Ovary (tissue), 9 donors: ENCODE data around the gene PTPRN2. TPM values are rescaled to one million over a fixed set of nuclear protein-coding genes. Genes with fewer than 3 reads are reported as not detected.
A peak's percentile ranks its signal among the peaks of the same experiment; 100 is the strongest.

ENCODE experiments used
- DNase-seq, 5 donors: peaks; one replicate each; pipeline ENCODE4 v3.0.0-alpha.2; 2019 to 2020
- H3K27ac ChIP-seq, 2 donors: fragments of 200-600 bp; one replicate each; pipeline versions ENCODE4 v1.5.1 to v1.8.0; 2019 to 2022
- H3K27me3 ChIP-seq: fragments of 200-600 bp; one replicate; pipeline ENCODE4 v1.8.0; 2022
- H3K36me3 ChIP-seq: fragments of 200-600 bp; sonication (generic); one replicate; pipeline ENCODE4 v1.5.1; 2019
- H3K4me1 ChIP-seq: one replicate; pipeline ENCODE4 v1.8.1; 2013; ENCODE audit warnings: mild to moderate bottlenecking, moderate library complexity; ENCODE audit not compliant: insufficient read depth
- H3K4me3 ChIP-seq: fragments of 200-600 bp; sonication (generic); one replicate; pipeline ENCODE4 v1.5.1; 2017
- H3K9me3 ChIP-seq, 2 donors: fragments of 200-600 bp in 1 of 2; sonication (generic) in 1 of 2; one replicate each; pipeline versions ENCODE4 v1.5.1 to v1.8.1; 2013 to 2019; ENCODE audit warnings: mild to moderate bottlenecking in 1 of 2, moderate library complexity in 1 of 2
- CTCF ChIP-seq, 3 donors: fragments of 450-650 bp in 2 of 3; fragments of 200-600 bp in 1 of 3; IDR thresholded peaks; one replicate each; pipeline versions ENCODE4 v1.5.1 to v1.8.0; 2016 to 2022; ENCODE audit warnings: antibody characterized with exemption in 3 of 3, mild to moderate bottlenecking in 1 of 3
- EP300 ChIP-seq: sonication (generic); formaldehyde crosslinking; IDR thresholded peaks from one replicate; pipeline ENCODE4 v1.6.1; 2017; ENCODE audit warnings: antibody characterized with exemption
- POLR2A ChIP-seq: fragments of 450-650 bp; IDR thresholded peaks from one replicate; pipeline ENCODE4 v1.6.1; 2017; ENCODE audit warnings: antibody characterized with exemption, mild to moderate bottlenecking, moderate library complexity
- WGBS, 3 donors: extraction: QIAGEN DNeasy Blood & Tissue Kit in 1 of 3; methylation state at CpG; one replicate each; pipeline versions ENCODE4 v1.1.5 to v1.1.7; 2013 to 2017; 5-methylcytosine and 5-hydroxymethylcytosine counted together
- intact Hi-C, 4 donors: fragments of 100-400 bp; cut with DNase I; formaldehyde crosslinking; loops; one replicate each; pipeline versions ENCODE4 v1.11.0 to v1.15.1; 2022 to 2023
- polyA plus RNA-seq, 2 donors: library from polyadenylated mRNA; stranded (reverse); fragments of 200-250 nt in 1 of 2; fragments of 350-450 nt in 1 of 2; fragmentation: Illumina TruSeq in 1 of 2; extraction: RNeasy Lipid Tissue Mini Kit (QIAGEN cat#74804) in 1 of 2; gene quantifications; one replicate each; pipeline ENCODE4 v1.2.3, GENCODE V29; 2013 to 2014
- total RNA-seq, 7 donors: library from RNA; depleted of rRNA in 2 of 7; stranded (reverse); fragments of >200 nt in 2 of 7; fragmentation: NEBNext Ultra II Directional in 3 of 7; extraction: Animal tissue kit (Norgen Biotek cat#: 25700) in 3 of 7; gene quantifications; one replicate each; pipeline versions ENCODE4 v1.1.0 to v1.2.4, GENCODE V29; 2016 to 2023
- donor health status: DM: no; HTN: no; CAD: no; lungs with moderate emphysema.
- donor health status: DM: no; HTN: no; CAD: no.
- donor health status: Bipolar disorder and iron deficiency.
- donor health status: DM: yes; HTN: yes; CAD: no.
- donor health status: DM: no; HTN: no; CAD: no.
- donor health status: DM: yes; HTN: yes; CAD: no.

The PTPRN2 gene
- total and polyA plus RNA-seq, 9 donors, result 3.5 to 11.1 (median 5.9) TPM

GRCh38 chr7:157688533-157689268, 898.9 kb downstream of the PTPRN2 start:
- Histone ChIP-seq H3K36me3 (no peaks in the 10 kb centered on the region), H3K27me3 (peaks cover 2% of the 10 kb centered on the region), H3K27ac (no peak overlapping the region), H3K4me3 (no peak overlapping the region), H3K4me1 (peaks cover 2% of the 10 kb centered on the region), H3K9me3 (no peaks in the 10 kb centered on the region)
- TF ChIP-seq CTCF (IDR thresholded peaks at IDR 0.05), result no peak
- no peak for TF ChIP-seq POLR2A
- intact Hi-C loops, result no loop called here
- DNase-seq, result peak in 3 of 5 donors; percentile 8 to 23 (median 10)
- 33 to 44% (median 39%) methylated on average over 63 to 64 of the region's 64 CpGs for WGBS, 3 donors

- Histone ChIP-seq H3K27me3 (peaks cover 2% of the 10 kb centered on the region), H3K36me3 (no peaks in the 10 kb centered on the region), H3K4me1 (peaks cover 2% of the 10 kb centered on the region), H3K9me3 (no peaks in the 10 kb centered on the region), H3K4me3 (no peak overlapping the region), H3K27ac (no peak overlapping the region)
- TF ChIP-seq CTCF (IDR thresholded peaks at IDR 0.05) (no peak), EP300 (no peak), POLR2A (no peak)
- DNase-seq, result no peak
- intact Hi-C loops, result no loop called here
- WGBS, 3 donors, result 45 to 74% (median 66%) methylated on average over 9 of the region's 9 CpGs
Measured at GRCh38 chr7:157687845-157688532, 899.6 kb downstream of the PTPRN2 start.

- WGBS, 3 donors, result 50 to 87% (median 75%) methylated on average over 5 of the region's 5 CpGs
- DNase-seq, result no peak
- Histone ChIP-seq H3K4me3 (no peak overlapping the region), H3K27me3 (peaks cover 2% of the 10 kb centered on the region), H3K9me3 (no peaks in the 10 kb centered on the region), H3K36me3 (no peaks in the 10 kb centered on the region), H3K4me1 (peaks cover 2% of the 10 kb centered on the region), H3K27ac (no peak overlapping the region)
- TF ChIP-seq EP300, result no peak
- TF ChIP-seq CTCF (IDR thresholded peaks at IDR 0.05), result no peak
- no peak for TF ChIP-seq POLR2A
- intact Hi-C loops, result no loop called here
Measured at GRCh38 chr7:157687158-157687557, 900.5 kb downstream of the PTPRN2 start.

GRCh38 chr7:157686285-157686894, 901.2 kb downstream of the PTPRN2 start:
- intact Hi-C loops, result no loop called here
- DNase-seq, result peak in 1 of 5 donors; percentile 6

More at GRCh38 chr7:157686285-157686894, 901.2 kb downstream of the PTPRN2 start:
- H3K4me1 ChIP-seq, result peaks cover 2% of the 10 kb centered on the region
- 27 to 62% (median 53%) methylated on average over 13 of the region's 13 CpGs for WGBS, 3 donors
- TF ChIP-seq EP300, result no peak
- no peak for TF ChIP-seq POLR2A
- TF ChIP-seq CTCF (IDR thresholded peaks at IDR 0.05), result no peak
- H3K4me3 ChIP-seq, result no peak overlapping the region
- no peak overlapping the region for H3K27ac ChIP-seq
- no peaks in the 10 kb centered on the region for H3K36me3 ChIP-seq
- no peaks in the 10 kb centered on the region for H3K9me3 ChIP-seq
- peaks cover 2% of the 10 kb centered on the region for H3K27me3 ChIP-seq
